Endothelial cell (in vitro differentiated cells): ENCODE data around the gene PLOD3. TPM values are rescaled to one million over a fixed set of nuclear protein-coding genes. Genes with fewer than 3 reads are reported as not detected.
A peak's percentile ranks its signal among the peaks of the same experiment; 100 is the strongest.

ENCODE experiments used
- DNase-seq: peaks from one replicate; pipeline ENCODE4 v3.0.0; 2021; ENCODE audit warnings: low spot score
- H3K27ac Mint-ChIP-seq: one replicate; pipeline ENCODE4 v1.8.0; 2021; ENCODE audit warnings: mixed read lengths, inconsistent platforms; ENCODE audit not compliant: unreplicated experiment
- H3K27me3 Mint-ChIP-seq: one replicate; pipeline ENCODE4 v1.8.0; 2021; ENCODE audit warnings: mild to moderate bottlenecking, moderate library complexity, mixed read lengths, inconsistent platforms; ENCODE audit not compliant: unreplicated experiment
- H3K36me3 Mint-ChIP-seq: one replicate; pipeline ENCODE4 v1.8.0; 2021; ENCODE audit warnings: mild to moderate bottlenecking, low read depth, mixed read lengths, inconsistent platforms; ENCODE audit not compliant: unreplicated experiment
- H3K4me1 Mint-ChIP-seq: one replicate; pipeline ENCODE4 v1.8.0; 2021; ENCODE audit warnings: mild to moderate bottlenecking, mixed read lengths, inconsistent platforms; ENCODE audit not compliant: unreplicated experiment
- H3K4me3 Mint-ChIP-seq: one replicate; pipeline ENCODE4 v1.8.0; 2021; ENCODE audit warnings: mild to moderate bottlenecking, mixed read lengths, inconsistent platforms; ENCODE audit not compliant: unreplicated experiment
- H3K9me3 Mint-ChIP-seq: one replicate; pipeline ENCODE4 v1.8.0; 2021; ENCODE audit warnings: mixed read lengths, inconsistent platforms; ENCODE audit not compliant: unreplicated experiment
- CTCF ChIP-seq: fragments of 200-600 bp; sonication (generic); IDR thresholded peaks from one replicate; pipeline ENCODE4 v1.5.0; 2021; ENCODE audit warnings: antibody characterized with exemption; ENCODE audit not compliant: unreplicated experiment
- total RNA-seq: library from RNA; stranded (reverse); fragmentation: NEBNext Ultra II Directional; extraction: Animal tissue kit (Norgen Biotek cat#: 25700); gene quantifications from one replicate; pipeline ENCODE4 v1.2.1, GENCODE V29; 2021; ENCODE audit not compliant: unreplicated experiment

Gene PLOD3
- total RNA-seq, 1 donor from 2014 or later, result 73.0 TPM

- peak overlapping the region; percentile 97 for H3K4me3 Mint-ChIP-seq
- DNase-seq, result no peak
- no peaks in the 10 kb centered on the region for H3K9me3 Mint-ChIP-seq
- peak overlapping the region; percentile 97 for H3K27ac Mint-ChIP-seq
- H3K4me1 Mint-ChIP-seq, result peaks cover 18% of the 10 kb centered on the region
- no peak for TF ChIP-seq CTCF
- peaks cover 4% of the 10 kb centered on the region for H3K36me3 Mint-ChIP-seq
- H3K27me3 Mint-ChIP-seq, result peaks cover 19% of the 10 kb centered on the region
These were observed 1.1 kb upstream of the PLOD3 start for GRCh38 chr7:101218236-101219125.

GRCh38 chr7:101216860-101217387 lies 457 bp downstream of the PLOD3 start:
- TF ChIP-seq CTCF, result no peak
- H3K4me1 Mint-ChIP-seq, result peaks cover 17% of the 10 kb centered on the region
- peaks cover 15% of the 10 kb centered on the region for H3K27me3 Mint-ChIP-seq

GRCh38 chr7:101216001-101216859 lies 1.2 kb downstream of the PLOD3 start:
- Mint-ChIP-seq H3K27ac (peak overlapping the region; percentile 74), H3K4me1 (peaks cover 12% of the 10 kb centered on the region), H3K36me3 (no peaks in the 10 kb centered on the region), H3K27me3 (peaks cover 15% of the 10 kb centered on the region), H3K9me3 (no peaks in the 10 kb centered on the region), H3K4me3 (peak overlapping the region; percentile 94)
- DNase-seq, result no peak
- no peak for TF ChIP-seq CTCF

More at GRCh38 chr7:101216860-101217387, 457 bp downstream of the PLOD3 start:
- Mint-ChIP-seq H3K4me3 (peak overlapping the region; percentile 97), H3K9me3 (no peaks in the 10 kb centered on the region), H3K36me3 (no peaks in the 10 kb centered on the region), H3K27ac (peak overlapping the region; percentile 97)
- DNase-seq, result peak; percentile 31

GRCh38 chr7:101212014-101212413 lies 5.4 kb downstream of the PLOD3 start:
- peaks cover 7% of the 10 kb centered on the region for H3K4me1 Mint-ChIP-seq
- H3K27ac Mint-ChIP-seq, result no peak overlapping the region
- peak overlapping the region; percentile 73 for H3K4me3 Mint-ChIP-seq
- no peak for TF ChIP-seq CTCF
- H3K36me3 Mint-ChIP-seq, result peaks cover 10% of the 10 kb centered on the region
- DNase-seq, result no peak
- H3K9me3 Mint-ChIP-seq, result no peaks in the 10 kb centered on the region
- peaks cover 6% of the 10 kb centered on the region for H3K27me3 Mint-ChIP-seq
